ENCODE results near the gene C17orf58.
"Not testable (repeated sequence)": the region's sequence is repeated elsewhere in the genome, so short reads cannot be mapped to it uniquely, and the experiment has no call there.

C17orf58 gene

GRCh38 chr17:68004201-68004600 lies 7.9 kb upstream of the C17orf58 start:
- no peak for DNase-seq (ENCODE audit: low read depth in 4 of 4, low spot score in 1 of 4)

- DNase-seq (ENCODE audit: low read depth in 4 of 4, low spot score in 1 of 4) = no peak
Observed at GRCh38 chr17:67999291-67999911, 3.1 kb upstream of the C17orf58 start.

- no peak for DNase-seq (ENCODE audit: low read depth in 4 of 4, low spot score in 1 of 4)
Observed at GRCh38 chr17:67998466-67998865, 2.2 kb upstream of the C17orf58 start.

GRCh38 chr17:67995570-67996263 lies 552 bp downstream of the C17orf58 start:
- no peak for DNase-seq (ENCODE audit: low read depth in 4 of 4, low spot score in 1 of 4)

- DNase-seq (ENCODE audit: low read depth in 4 of 4, low spot score in 1 of 4) = no peak
Observed at GRCh38 chr17:67994817-67995569, 1.3 kb downstream of the C17orf58 start.

GRCh38 chr17:67993998-67994361 lies 2.3 kb downstream of the C17orf58 start:
- no peak for DNase-seq (ENCODE audit: low read depth in 4 of 4, low spot score in 1 of 4)

GRCh38 chr17:67993153-67993997 lies 2.9 kb downstream of the C17orf58 start:
- peak; percentile 36 to 73 (median 56) for DNase-seq (ENCODE audit: low read depth in 4 of 4, low spot score in 1 of 4)

- no peak for DNase-seq (ENCODE audit: low read depth in 4 of 4, low spot score in 1 of 4)
Observed at GRCh38 chr17:67992548-67993152, 3.6 kb downstream of the C17orf58 start.

- DNase-seq (ENCODE audit: low read depth in 4 of 4, low spot score in 1 of 4) = no peak
Observed at GRCh38 chr17:67990909-67991308, 5.4 kb downstream of the C17orf58 start.

- no peak for DNase-seq (ENCODE audit: low read depth in 4 of 4, low spot score in 1 of 4)
Observed at GRCh38 chr17:67983383-67983688, 12.9 kb downstream of the C17orf58 start.

- DNase-seq (ENCODE audit: low read depth in 4 of 4, low spot score in 1 of 4) = no peak
Observed at GRCh38 chr17:67982686-67983382, 13.4 kb downstream of the C17orf58 start.

GRCh38 chr17:67982034-67982640 lies 14.1 kb downstream of the C17orf58 start:
- no peak for DNase-seq (ENCODE audit: low read depth in 4 of 4, low spot score in 1 of 4)

- not testable (repeated sequence) for DNase-seq (ENCODE audit: low read depth in 4 of 4, low spot score in 1 of 4)
Observed at GRCh38 chr17:67980883-67981282, 15.4 kb downstream of the C17orf58 start.

- DNase-seq (ENCODE audit: low read depth in 4 of 4, low spot score in 1 of 4) = no peak
Observed at GRCh38 chr17:67980456-67980855, 15.8 kb downstream of the C17orf58 start.

GRCh38 chr17:67976306-67976705 lies 20.0 kb downstream of the C17orf58 start:
- not testable (repeated sequence) for DNase-seq (ENCODE audit: low read depth in 4 of 4, low spot score in 1 of 4)

- DNase-seq (ENCODE audit: low read depth in 4 of 4, low spot score in 1 of 4) = no peak
Observed at GRCh38 chr17:67974598-67975066, 21.6 kb downstream of the C17orf58 start.

GRCh38 chr17:67974185-67974584 lies 22.1 kb downstream of the C17orf58 start:
- DNase-seq (ENCODE audit: low read depth in 4 of 4, low spot score in 1 of 4) = no peak

GRCh38 chr17:67970783-67971182 lies 25.5 kb downstream of the C17orf58 start:
- no peak for DNase-seq (ENCODE audit: low read depth in 4 of 4, low spot score in 1 of 4)

GRCh38 chr17:67963145-67963572 lies 33.1 kb downstream of the C17orf58 start:
- DNase-seq (ENCODE audit: low read depth in 4 of 4, low spot score in 1 of 4) = peak; percentile 56 to 67 (median 62)

- DNase-seq (ENCODE audit: low read depth in 4 of 4, low spot score in 1 of 4) = not testable (repeated sequence)
Observed at GRCh38 chr17:67962156-67962555, 34.1 kb downstream of the C17orf58 start.

Data from stimulated activated CD4-positive, alpha-beta T cell treated with anti-CD3 and anti-CD28 coated beads, Interleukin-1b, Interleukin-23, amount 100 ng/mL, for 24 hours (primary cell).